Tibial nerve (tissue), 4 donors: ENCODE results near the gene PRPH. TPM values are rescaled to one million over a fixed set of nuclear protein-coding genes. Genes with fewer than 3 reads are reported as not detected.

Experiments used
- DNase-seq, 2 donors: peaks; one replicate each; pipeline ENCODE4 v3.0.0-alpha.2; 2019; ENCODE audit warnings: low spot score in 2 of 2
- H3K27ac ChIP-seq, 4 donors: fragments of 200-600 bp; sonication (generic) in 3 of 4; one replicate each; pipeline ENCODE4 v1.5.1; 2017 to 2019; ENCODE audit warnings: mild to moderate bottlenecking in 1 of 4
- H3K27me3 ChIP-seq, 2 donors: fragments of 200-600 bp; sonication (generic) in 1 of 2; one replicate each; pipeline versions ENCODE4 v1.5.1 to v1.6.0; 2017 to 2019
- H3K36me3 ChIP-seq, 3 donors: fragments of 200-600 bp; sonication (generic); one replicate each; pipeline ENCODE4 v1.5.1; 2018 to 2019
- H3K4me1 ChIP-seq, 4 donors: fragments of 200-600 bp; sonication (generic) in 3 of 4; one replicate each; pipeline ENCODE4 v1.5.1; 2017 to 2019
- H3K4me3 ChIP-seq, 4 donors: fragments of 200-600 bp; sonication (generic) in 3 of 4; one replicate each; pipeline ENCODE4 v1.5.1; 2017 to 2019; ENCODE audit warnings: mild to moderate bottlenecking in 1 of 4, moderate library complexity in 1 of 4
- H3K9me3 ChIP-seq, 4 donors: fragments of 200-600 bp; sonication (generic) in 3 of 4; one replicate each; pipeline ENCODE4 v1.5.1; 2017 to 2019
- CTCF ChIP-seq, 5 experiments: fragments of 200-600 bp in 3 of 5; fragments of 450-650 bp in 2 of 5; sonication (generic) in 3 of 5; IDR thresholded peaks; one replicate each; pipeline ENCODE4 v1.5.1; 2016 to 2019; ENCODE audit warnings: antibody characterized with exemption in 5 of 5, mild to moderate bottlenecking in 3 of 5, moderate library complexity in 2 of 5
- EP300 ChIP-seq, 2 donors: sonication (generic); formaldehyde crosslinking; IDR thresholded peaks; one replicate each; pipeline ENCODE4 v1.6.1; 2017; ENCODE audit warnings: antibody characterized with exemption in 2 of 2, mild to moderate bottlenecking in 1 of 2
- POLR2A ChIP-seq, 2 donors: fragments of 450-650 bp; IDR thresholded peaks; one replicate each; pipeline ENCODE4 v1.6.1; 2017; ENCODE audit warnings: antibody characterized with exemption in 2 of 2, mild to moderate bottlenecking in 2 of 2, moderate library complexity in 2 of 2
- WGBS, 2 donors: methylation state at CpG; one replicate each; pipeline ENCODE4 v1.1.5; 2018; 5-methylcytosine and 5-hydroxymethylcytosine counted together
- total RNA-seq, 4 donors: library from RNA; depleted of rRNA; stranded (reverse); fragments of >200 nt; gene quantifications; one replicate each; pipeline ENCODE4 v1.1.0, GENCODE V29; 2016

The PRPH gene
- total RNA-seq, 4 donors from 2014 or later = 0.20 to 0.84 (median 0.22) TPM; not detected in 1

- Histone ChIP-seq H3K9me3 (no peaks in the 10 kb centered on the region), H3K27ac (no peak overlapping the region), H3K4me1 (peaks cover 0 to 59% (median 47%) of the 10 kb centered on the region in 4 donors), H3K4me3 (peak overlapping the region; percentile 17 to 45 (median 21)), H3K36me3 (no peaks in the 10 kb centered on the region), H3K27me3 (peaks cover 10 to 96% of the 10 kb centered on the region in 2 donors)
- no peak for TF ChIP-seq CTCF (IDR thresholded peaks at IDR 0.05)
- TF ChIP-seq EP300 (IDR thresholded peaks at IDR 0.05) = no peak
- no peak for TF ChIP-seq POLR2A (IDR thresholded peaks at IDR 0.05)
- WGBS, 2 donors = 1 to 3% methylated on average over 61 of the region's 61 CpGs
- no peak for DNase-seq
Measured at GRCh38 chr12:49345825-49346658, 51.1 kb downstream of the PRPH start.

DNA sequence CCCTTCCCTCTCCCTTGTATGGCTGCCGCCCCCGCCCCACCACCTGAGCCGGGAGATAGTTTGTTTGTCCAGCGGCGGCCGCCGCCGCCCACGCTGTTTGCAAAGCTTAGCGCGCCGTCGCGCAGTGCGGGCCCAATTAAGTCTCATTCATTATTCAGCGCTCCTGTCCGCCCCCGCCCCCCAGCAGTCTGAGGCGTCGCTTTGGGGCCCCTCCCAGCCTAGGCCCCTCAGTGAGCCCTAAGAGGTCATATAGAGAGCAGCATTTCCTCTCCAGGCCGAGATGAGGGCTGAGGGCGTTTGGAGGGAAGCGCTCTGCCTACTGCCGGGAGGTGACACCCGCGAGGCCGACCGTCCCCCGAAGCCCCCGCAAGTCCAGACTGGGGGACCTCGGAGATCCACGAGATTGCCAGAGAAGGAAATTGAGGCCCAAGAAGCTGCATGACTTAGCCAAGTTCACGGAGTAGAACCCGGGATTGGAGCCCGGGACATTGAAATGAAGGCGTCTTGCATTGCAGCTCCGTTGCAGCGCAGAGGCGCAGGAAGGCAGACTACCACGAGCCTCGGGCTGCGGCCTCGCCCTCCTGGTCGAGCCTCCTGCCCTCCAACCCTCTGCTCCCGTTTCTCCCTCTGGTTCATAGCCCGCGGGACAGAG is 51.8 kb downstream of the PRPH start, which contains the start of gene DNAJC22:
DNAJC22 (plus strand) TSS at position 230 of the 652 bp plus-strand sequence. CDS start 1,985 bp downstream, outside the sequence.
- DNase-seq = no peak
- whole genome bisulfite sequencing, 2 donors = 2 to 4% methylated on average over 31 to 39 of the region's 47 CpGs

GRCh38 chr12:49347311-49348193 is 52.6 kb downstream of the PRPH start:
- 9 to 17% methylated on average over 22 to 32 of the region's 37 CpGs for WGBS, 2 donors
- peak overlapping the region in 3 of 4 donors; percentile 14 to 45 (median 21) for H3K4me3 ChIP-seq
- H3K4me1 ChIP-seq = peaks cover 0 to 49% (median 42%) of the 10 kb centered on the region in 4 donors
- no peaks in the 10 kb centered on the region for H3K9me3 ChIP-seq
- peak in 1 of 2 donors; percentile 48 for DNase-seq
- H3K27me3 ChIP-seq = peaks cover 10 to 100% of the 10 kb centered on the region in 2 donors
- H3K27ac ChIP-seq = peak overlapping the region in 1 of 4 donors; percentile 27
- TF ChIP-seq EP300 (IDR thresholded peaks at IDR 0.05) = no peak
- peak; percentile 79 to 95 (median 90) for TF ChIP-seq CTCF (IDR thresholded peaks at IDR 0.05)
- no peaks in the 10 kb centered on the region for H3K36me3 ChIP-seq

More for the DNA sequence above, 51.8 kb downstream of the PRPH start, which contains the start of gene DNAJC22:
- no peaks in the 10 kb centered on the region for H3K36me3 ChIP-seq
- peaks cover 0 to 57% (median 47%) of the 10 kb centered on the region in 4 donors for H3K4me1 ChIP-seq
- peak within 1 kb of the TSS in 3 of 4 donors; percentile 18 to 45 (median 24) for H3K4me3 ChIP-seq
- no peak within 1 kb of the TSS for H3K27ac ChIP-seq
- H3K9me3 ChIP-seq = no peaks in the 10 kb centered on the region
- H3K27me3 ChIP-seq = peaks cover 10 to 100% of the 10 kb centered on the region in 2 donors
- TF ChIP-seq EP300 (IDR thresholded peaks at IDR 0.05) (no peak), CTCF (IDR thresholded peaks at IDR 0.05) (no peak), POLR2A (IDR thresholded peaks at IDR 0.05) (no peak)

Other genes with a start within 250 kb of the PRPH start
- gene KMT2D, start 234.4 kb upstream of the PRPH start, total RNA-seq = 100 to 1,000 TPM in 1 of 4 donors, 10 to 100 TPM in 3; 53.5 to 102 (median 76.9) TPM
- 1 to 10 TPM in 2 of 4 donors, not detected in 2; 1.1 to 4.3 TPM for gene RHEBL1, start 225.2 kb upstream of the PRPH start, total RNA-seq
- gene DHH, start 200.3 kb upstream of the PRPH start, total RNA-seq = 10 to 100 TPM; 55.5 to 94.7 (median 60.1) TPM
- gene LMBR1L, start 184.3 kb upstream of the PRPH start, total RNA-seq = 10 to 100 TPM; 50.3 to 97.5 (median 73.0) TPM
- 100 to 1,000 TPM; 516 to 967 (median 709) TPM for gene TUBA1B, start 163.8 kb upstream of the PRPH start, total RNA-seq
- 100 to 1,000 TPM; 264 to 402 (median 307) TPM for gene TUBA1A, start 106.1 kb upstream of the PRPH start, total RNA-seq
- 100 to 1,000 TPM in 1 of 4 donors, 10 to 100 TPM in 3; 45.5 to 142 (median 55.1) TPM for gene TUBA1C, start 30.1 kb upstream of the PRPH start, total RNA-seq
- gene TROAP, start 28.1 kb downstream of the PRPH start, total RNA-seq = 1 to 10 TPM in 2 of 4 donors, under 1 TPM in 1, not detected in 1; 0.30 to 6.5 (median 3.1) TPM
- not detected for gene C1QL4, start 42.0 kb downstream of the PRPH start, total RNA-seq
- not detected for gene DNAJC22, start 51.7 kb downstream of the PRPH start, total RNA-seq
- gene SPATS2, start 72.3 kb downstream of the PRPH start, total RNA-seq = 10 to 100 TPM in 2 of 4 donors, 1 to 10 TPM in 2; 5.9 to 14.7 (median 9.8) TPM
- gene KCNH3, start 243.9 kb downstream of the PRPH start, total RNA-seq = under 1 TPM in 2 of 4 donors, not detected in 2; 0.21 to 0.30 TPM